IPS-NIHi7 (cell line): Measurements from ENCODE around the gene KIF14.
A peak's percentile ranks its signal among the peaks of the same experiment; 100 is the strongest.
"Not testable (repeated sequence)": the region's sequence is repeated elsewhere in the genome, so short reads cannot be mapped to it uniquely, and the experiment has no call there.

Experiments used
- DNase-seq: peaks from one replicate; pipeline ENCODE4 v3.0.0; 2012; ENCODE audit warnings: mixed read lengths; ENCODE audit errors: extremely low spot score

KIF14 gene

GRCh38 chr1:200631375-200631774, 10.8 kb upstream of the KIF14 start:
- no peak for DNase-seq

DNA sequence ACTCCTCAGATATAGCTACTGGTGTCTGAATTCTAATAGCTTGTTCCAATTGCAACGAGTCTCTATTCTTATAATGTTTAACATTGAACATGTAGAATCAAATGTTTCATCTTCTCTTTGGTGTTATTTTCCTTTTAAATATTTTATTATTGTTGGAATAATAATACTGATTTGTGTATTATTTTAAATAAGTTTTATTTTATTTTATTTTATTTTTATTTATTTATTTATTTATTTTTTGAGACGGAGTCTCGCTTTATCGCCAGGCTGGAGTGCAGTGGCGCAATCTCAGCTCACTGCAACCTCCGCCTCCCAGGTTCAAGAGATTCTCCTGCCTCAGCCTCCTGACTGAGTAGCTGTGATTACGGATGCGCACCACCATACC, 10.0 kb upstream of the KIF14 start:
- not testable (repeated sequence) for DNase-seq

DNA sequence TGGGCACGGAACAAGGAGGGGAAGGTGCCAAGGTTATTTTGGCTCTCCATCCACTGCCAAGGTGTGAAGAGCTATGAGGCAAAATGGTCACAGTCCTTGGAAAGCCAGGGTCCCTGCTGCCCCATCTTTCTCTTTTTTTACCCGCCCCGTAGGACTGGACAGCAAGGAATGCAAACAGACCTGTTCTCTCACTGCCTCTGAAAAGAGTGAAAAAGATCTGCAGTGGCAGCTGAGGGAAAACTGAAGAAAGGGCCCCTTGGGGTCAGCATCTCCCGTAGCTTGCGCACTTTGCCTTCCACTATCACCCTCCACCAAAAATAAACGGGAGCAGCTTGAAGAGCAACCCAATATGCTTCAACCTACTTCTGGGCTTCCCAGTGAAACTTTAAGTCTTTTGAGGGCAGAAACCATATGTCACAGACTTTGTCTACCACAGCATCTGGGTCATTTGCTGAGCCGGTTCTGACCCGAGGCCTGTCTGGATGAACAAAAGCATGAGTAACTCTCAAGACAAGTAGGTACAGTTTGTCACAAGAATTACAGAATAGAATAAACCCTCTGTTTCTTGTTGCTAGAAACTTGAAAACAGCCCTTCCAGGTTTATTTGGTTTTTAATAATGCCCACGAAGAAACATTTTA, 9.4 kb upstream of the KIF14 start:
- no peak for DNase-seq

GRCh38 chr1:200628223-200628881, 7.8 kb upstream of the KIF14 start:
- DNase-seq: no peak

DNA sequence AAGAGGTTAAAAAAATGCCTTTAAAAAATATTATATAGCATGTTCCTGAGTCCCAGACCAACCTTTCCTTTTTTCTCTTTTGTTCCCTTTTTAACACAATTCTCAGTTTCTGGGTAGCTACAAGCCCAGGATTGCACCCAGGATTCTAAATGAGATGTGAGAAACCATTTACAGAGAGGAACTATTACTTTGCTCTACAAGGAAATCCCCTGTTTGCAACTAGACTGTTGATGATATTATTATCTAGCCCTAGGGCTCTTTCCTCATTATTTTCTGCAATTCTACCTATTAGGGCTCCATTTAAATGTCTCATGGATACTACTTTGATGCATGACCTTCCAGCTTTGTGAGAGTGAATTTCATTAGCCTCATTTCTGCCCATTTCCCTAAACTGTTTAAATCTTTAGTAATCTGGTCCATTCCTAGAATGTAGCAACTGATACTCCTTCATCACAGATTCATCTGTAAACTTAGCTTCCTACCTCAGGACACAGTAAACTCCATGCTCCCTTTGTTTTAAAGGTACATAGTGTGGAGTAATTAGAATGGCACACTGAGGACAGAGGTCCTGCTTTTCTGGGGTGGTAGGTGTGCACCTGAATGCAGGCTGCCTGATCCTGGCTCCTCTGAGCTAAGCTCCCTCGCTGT, 7.1 kb upstream of the KIF14 start:
- no peak for DNase-seq

DNA sequence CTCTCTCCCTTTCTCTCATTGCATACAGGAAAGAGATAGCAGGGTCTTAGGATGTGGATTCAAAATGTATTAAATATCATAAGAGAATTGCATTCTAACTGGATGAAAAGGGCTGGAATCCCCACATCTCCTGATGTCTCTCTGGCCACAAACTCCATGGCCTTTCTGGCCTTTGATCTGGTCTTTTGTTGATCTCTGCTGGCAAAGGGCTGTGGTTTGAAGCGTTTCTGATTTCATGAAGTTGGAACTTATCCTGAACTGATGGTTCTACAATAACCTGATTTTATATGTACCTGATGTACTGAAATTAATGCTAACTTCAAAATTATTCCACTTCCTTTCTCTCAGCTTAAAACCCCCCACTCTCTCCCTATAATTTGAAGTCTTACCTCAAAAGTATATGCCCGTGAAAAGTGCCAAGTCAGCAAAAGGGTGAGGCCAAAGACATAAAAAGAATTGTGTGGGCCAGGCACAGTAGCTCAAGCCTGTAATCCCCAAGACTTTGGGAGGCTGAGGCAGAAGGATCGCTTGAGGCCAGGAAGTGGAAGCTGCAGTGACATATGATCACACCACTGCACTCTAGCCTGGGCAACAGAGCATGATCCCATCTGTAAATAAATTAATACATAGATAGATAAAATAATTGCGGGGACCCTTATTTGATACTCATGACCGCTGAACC, 6.4 kb upstream of the KIF14 start:
- no peak for DNase-seq

DNA sequence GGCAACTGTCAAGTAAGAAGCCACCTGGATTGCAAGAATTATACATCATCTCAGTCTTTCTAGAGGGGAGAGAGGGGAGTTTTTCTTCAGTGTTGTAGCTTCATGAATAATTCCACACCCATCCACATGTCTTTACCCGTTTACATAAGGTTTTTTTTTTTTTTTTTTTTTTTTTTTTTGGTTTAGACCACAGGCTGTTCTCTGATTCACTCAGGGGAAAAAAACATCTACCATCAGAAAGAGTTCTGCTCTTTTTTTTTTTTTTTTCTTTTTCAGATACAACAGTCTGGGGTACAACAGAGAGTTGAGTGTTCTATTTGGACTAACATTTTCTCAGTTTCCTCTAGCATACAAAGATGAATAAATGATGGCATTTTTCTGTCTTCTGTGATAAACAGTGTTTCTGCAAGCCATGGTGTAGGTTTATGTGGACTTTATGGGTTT, 4.9 kb upstream of the KIF14 start:
- no peak for DNase-seq

DNA sequence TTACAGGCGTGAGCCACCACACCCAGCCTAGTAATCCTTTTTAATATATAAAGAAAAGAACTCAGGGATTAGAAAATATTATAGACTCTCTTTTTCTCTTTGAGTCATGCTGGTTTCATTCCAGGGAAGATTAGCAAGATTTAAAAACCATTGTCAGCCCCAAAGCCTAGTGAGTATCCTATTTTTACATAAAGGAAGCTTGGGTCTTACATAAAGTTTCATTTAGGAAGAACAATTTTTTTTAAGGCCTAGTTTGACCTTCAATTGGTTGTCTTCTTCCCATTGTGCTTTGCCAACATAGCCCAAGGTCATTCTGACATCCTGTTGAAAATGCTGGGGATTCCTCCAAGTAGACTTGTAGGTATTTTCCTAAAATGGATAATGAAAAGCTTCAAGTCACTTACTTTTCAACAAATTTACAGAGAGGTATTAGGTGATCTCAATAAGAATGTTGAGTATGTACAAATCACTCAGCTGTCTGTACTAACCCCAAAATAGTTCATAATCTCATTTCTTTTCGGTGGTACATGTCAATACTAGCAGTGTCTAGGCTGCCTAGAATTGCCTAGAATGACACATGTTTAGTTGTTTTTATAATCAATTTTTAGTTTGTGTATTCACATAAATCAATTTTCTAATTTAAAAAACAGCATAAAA, 4.3 kb upstream of the KIF14 start:
- DNase-seq: no peak

GRCh38 chr1:200619894-200620272, 668 bp downstream of the KIF14 start:
- no peak for DNase-seq

DNA sequence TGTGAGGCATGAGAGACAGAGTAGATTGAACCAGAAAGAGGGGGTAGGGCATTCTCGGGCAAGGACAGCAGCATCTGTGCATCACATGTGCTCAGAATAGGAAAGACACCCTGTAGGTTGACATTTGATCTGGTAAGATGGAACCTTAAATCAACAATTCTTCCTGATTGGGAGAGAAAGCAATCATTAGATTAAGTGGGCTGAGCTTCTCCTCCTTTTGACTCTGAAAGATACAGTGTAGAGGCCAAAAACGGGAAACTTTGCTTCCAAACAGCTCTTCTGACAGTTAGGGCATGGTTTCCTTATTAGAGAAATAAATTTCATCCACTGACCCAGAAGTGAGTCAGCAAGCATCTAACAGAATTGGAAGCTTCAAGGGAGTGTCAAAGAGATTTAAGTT, 9.7 kb downstream of the KIF14 start:
- no peak for DNase-seq

GRCh38 chr1:200602632-200603031, 17.9 kb downstream of the KIF14 start:
- DNase-seq: no peak

DNA sequence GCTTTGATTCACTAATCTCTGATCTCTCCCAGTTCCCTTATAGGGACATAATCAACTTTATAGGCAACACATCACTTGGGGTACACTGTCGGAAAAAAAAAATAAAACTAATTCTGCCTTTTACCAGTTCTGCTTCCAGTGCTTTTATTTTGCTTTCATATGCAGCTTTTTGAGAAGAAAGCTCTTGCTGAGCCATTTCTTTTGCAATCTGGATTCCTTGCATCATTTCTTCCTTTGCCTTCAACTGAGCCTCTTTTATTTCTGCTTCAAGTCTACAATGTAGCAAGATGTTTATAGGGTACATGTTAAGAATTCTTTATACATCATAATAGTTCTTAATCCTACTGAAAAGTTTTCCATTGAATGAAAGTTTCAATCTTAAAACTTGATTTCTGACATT, 30.6 kb downstream of the KIF14 start:
- DNase-seq: no peak

DNA sequence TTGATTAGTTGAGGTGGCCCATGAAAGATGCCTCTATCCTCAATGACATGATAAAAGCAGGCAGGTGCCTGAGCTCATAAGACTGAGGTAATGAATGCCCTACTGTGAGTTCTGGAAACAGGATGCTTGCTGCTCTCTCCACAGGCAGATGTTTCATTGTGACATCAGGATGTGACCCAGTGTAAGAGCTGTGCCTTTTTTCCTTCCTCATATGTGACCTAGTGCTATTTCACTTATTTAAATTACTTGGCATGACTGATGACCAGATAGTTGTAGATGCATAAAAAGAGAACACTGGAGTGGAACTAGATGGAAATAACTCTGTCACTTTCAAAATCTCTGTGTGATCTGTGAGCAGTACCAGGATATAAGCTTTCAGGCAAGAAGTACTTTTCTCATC, 31.9 kb downstream of the KIF14 start:
- no peak for DNase-seq

DNA sequence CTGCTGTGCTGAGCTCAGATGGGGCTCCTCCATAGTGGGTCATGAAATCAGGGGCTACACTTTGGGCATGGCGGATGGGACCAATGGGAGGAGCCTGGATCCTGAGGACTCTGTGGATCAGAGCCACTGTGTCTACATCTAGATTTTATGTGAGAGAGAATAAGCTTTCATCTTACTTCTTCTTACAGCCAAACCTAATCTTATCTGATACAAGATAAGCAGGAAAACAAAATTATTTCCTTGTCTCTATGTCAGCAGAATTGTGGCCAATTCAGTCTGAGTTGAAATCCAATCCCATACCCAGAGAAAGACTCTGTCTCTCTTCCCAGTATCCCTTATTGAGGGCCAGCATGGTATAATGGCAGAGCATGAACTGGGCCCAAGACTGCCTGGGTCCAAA, 56.2 kb downstream of the KIF14 start:
- DNase-seq: no peak

DNA sequence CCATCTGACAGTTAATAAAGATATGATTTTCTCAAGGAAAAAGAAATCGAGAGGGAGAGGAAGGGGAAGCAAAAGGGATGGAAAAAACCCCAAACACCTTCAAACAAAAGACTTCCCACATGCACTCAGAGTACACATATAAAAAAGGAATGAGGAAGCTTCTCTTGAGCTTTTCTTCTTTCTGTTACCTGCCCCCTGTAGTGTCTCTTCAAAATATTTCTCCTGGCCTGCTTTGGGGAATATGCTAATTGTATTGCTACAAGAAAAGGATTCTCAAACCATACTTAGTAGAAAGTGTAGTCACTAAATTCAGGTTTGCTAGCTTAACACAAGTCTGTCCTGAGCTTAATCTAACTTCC, 58.7 kb downstream of the KIF14 start:
- DNase-seq: no peak

DNA sequence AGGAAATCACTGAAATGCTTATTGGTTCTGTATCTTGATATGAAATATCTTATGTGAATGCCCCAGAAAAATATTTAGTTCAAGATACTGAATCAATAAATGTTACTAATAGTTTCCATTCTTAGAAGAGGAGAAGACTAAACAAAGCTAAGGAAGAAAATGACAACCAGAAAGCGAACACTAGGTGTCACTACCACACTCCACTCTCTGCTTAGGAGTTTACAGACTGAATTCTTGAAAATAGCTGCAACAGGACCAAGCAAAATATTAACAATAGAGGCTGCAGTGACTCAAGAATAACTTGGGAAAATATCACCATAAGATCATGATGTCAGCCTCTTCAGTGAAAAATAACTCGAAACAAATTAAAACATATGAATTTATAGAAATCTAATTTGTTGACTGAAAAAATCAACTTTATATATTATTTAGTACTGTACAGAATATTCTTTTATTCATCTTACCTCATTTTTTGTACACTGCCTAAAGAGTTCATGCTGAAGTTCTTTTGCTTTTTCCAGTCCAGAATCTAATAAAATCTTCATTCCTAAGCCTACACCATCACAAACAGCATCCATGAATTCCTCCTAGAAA, 61.6 kb downstream of the KIF14 start:
- peak; percentile 39 for DNase-seq

- peak; percentile 20 for DNase-seq
Observed at GRCh38 chr1:200556002-200556401, 64.5 kb downstream of the KIF14 start.

DNA sequence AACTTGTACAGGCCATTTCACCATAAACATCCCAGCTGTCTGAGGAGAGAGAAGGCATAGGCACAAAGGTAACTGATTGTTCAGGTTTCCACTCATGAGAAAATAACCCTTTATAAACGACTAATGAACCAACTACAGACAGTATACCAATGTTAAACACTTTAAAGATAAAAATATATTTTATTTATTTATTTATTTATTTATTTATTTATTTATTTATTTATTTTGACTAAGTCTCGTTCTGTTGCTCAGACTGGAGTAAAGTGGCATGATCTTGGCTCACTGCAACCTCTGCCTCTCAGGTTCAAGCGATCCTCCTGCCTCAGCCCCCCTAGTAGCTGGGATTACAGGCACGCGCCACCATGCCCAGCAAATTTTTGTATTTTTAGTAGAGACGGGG, 67.8 kb downstream of the KIF14 start:
- DNase-seq: not testable (repeated sequence)

DNA sequence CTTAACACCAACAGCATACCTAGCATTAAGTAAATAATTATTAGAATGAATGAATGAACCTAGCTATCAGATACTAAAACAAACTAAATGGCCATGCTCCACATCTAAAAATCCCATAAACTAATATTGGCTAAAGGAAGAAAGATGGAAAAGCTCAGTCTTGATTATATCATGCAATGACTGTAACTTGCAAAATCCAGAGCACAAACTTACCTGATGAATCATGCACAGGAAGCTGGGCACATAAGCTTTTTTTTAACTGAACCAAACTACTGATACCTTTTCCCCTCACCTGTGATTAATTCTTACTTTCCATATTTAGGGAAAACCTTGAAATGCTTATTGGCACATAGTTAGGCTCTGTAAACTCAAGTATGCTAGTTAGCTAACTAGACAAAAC, 70.2 kb downstream of the KIF14 start:
- no peak for DNase-seq

DNA sequence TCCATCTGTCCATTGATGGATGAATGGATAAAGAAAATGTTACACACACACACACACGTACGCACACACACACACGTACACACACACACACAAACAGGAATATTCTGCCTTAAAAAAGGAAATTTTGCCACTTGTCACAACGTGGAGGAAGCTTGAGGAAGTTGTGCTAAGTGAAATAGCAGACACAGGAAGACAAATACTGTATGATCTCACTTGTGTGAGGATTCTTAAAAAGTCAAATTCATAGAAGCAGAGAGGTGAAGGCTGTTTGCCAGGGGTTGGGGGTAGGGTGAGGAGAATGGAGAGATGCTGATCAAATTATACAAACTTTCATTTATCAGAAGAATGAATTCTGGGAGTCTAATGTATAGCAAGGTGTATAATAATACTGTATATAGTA, 73.2 kb downstream of the KIF14 start:
- no peak for DNase-seq

- DNase-seq: no peak
Observed at GRCh38 chr1:200546577-200546976, 74.0 kb downstream of the KIF14 start.

- no peak for DNase-seq
Observed at GRCh38 chr1:200542162-200542561, 78.4 kb downstream of the KIF14 start.
